HG02884 (cell line): ENCODE data around the gene ABHD2.

Experiments used
- ATAC-seq: cut with Tn5 transposase; IDR thresholded peaks from one replicate; pipeline ENCODE4 v1.9.1; 2021; ENCODE audit warnings: mild to moderate bottlenecking, moderate library complexity; ENCODE audit not compliant: unreplicated experiment

The ABHD2 gene

DNA sequence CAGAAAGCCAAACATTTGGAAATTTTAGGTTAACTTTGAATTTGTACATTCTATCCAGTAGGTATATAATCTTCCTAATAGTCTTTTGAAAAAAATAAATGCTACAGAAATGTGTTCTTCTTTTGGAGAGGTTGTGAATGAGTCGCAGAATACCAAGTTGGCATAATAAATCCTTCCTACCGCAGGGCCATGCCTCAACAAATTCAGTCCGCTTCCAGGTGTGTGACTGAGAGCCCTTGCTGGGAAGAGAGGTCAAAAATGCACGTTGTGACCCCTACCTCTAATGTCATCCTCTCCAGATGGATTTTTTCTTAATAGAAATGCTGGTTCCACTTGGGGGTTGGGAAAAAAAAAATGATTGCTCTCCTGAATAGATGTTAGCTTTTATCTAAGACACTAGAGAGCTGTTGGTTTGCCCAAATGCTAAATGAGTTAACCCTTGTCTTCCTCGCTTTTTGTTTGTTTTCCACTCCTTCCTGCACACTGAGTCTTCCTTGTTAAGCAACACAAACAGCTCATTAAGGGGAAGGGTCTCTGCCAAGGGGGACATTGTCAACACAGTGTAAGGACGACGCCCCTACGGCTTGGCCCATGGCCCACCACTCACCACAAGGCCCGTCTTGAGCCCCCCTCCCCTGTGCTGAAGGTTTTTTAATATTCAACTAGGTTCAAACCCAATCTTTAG, 99.2 kb downstream of the ABHD2 start:
- ATAC-seq: no peak

DNA sequence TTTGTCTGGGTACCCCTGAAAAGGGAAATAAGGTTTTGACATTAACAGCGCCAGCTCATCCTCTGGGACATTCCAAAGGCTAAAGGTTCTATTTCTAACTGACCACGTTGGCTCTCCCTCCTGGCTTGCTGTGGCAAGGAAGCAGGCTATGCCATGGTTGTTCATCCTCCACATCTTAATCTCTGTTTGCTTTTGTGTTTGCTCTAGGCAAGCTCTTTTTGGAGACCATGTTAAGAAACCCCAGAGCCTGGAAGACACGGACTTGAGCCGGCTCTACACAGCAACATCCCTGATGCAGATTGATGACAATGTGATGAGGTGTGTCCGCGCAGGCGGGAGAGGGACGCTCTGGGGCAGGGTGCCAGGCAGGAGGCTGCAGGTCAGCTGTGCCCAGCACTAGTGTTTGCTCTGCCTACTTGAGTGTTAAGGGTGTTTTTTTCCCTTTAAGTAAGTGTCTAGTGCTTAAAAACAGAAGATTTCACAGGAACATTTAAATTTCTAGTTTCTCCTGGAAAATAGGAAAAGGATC, 99.8 kb downstream of the ABHD2 start:
- no peak for ATAC-seq

DNA sequence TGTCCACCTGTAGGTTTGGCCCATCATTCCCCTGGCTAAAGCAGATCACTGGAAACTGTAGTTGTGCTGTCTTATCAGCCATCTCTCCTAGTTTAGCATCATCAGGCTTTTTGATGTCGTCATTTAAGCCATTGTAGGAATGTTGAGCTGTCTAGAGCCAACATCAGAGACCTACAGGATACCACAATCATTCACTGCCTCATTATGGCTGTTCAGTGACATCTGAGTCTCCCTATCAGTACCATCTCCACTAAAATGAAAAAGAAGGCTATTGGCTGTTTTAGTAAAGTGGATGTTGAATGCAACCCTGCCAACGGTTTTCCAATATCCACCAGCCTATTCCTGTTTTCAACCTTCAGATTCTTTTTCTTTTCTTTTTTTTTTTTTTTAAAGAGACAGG, 103.9 kb downstream of the ABHD2 start:
- ATAC-seq: no peak

DNA sequence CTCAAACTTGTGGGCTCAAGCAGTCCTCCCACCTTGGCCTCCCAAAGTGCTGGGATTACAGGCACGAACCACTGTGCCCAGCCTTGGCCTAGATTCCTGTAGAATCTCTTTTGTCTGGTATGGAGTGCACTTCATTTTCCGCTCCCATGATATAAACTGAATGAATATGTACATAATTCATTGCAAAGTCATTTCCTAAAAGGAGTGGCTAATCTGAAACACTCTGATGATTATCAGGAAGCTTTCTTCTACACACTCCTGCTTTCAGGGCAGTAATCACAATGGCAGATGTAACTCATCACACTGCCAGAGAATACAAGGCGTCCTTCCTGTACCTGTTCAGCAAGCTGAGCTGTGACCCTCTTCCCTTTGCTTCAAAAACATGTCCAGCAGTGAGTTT, 104.5 kb downstream of the ABHD2 start:
- no peak for ATAC-seq

DNA sequence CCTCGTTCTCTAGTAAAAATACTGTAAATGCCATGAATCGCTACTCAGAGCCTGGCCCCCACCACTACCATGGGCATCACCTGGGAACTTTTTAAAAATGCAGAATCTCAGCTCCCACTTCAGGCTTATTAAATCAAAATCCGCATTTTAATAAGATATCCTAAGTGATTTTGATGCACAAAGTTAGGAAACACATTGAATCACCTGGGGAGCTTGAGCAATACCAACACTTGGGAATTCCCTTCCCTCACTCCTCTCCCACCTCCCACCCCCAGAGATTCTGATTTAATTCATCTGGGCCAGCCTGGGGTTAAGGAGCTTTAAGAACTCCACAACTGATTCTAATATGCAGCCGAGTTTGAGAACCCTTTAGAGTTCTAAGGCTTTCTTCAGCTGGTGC, 106.4 kb downstream of the ABHD2 start:
- ATAC-seq: no peak

DNA sequence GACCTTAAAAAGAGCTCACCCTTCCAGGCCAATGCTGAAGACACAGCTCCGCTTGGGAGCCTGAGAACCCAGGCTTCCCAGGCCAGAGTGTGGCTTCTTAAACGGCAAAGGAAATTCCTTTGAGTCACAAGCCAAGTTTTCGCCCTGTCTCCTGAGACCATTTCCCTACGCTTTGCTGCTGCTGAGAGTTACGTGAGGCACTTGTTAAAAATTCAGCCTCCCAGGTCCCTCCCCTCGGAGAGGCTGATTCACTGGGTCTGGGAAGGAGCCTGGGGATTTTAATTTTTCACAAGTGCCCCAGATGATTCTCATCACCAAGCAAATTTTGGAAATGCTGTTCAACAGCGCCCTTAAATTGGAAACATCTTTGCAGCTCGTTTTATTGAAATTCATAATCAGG, 107.6 kb downstream of the ABHD2 start:
- no peak for ATAC-seq

DNA sequence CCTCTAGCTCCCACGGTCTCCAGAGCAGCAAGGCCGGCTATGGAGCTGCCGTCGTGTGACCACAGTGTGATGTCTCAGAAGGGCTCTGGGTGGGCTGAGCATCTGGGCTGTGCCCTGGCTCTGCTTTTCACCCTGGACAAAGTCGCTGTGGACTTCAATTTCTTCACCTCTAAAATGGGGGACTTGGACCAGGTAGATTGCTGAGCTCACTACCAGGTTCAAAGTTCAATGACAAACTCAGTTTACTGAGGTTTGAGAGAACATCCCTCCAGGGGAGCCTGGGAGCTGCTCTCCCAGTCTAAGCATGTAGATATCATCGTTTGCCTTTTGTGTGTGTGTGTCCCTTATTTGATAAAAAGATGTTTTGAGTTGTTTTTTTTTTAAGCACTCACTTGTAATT, 108.0 kb downstream of the ABHD2 start:
- ATAC-seq: no peak

DNA sequence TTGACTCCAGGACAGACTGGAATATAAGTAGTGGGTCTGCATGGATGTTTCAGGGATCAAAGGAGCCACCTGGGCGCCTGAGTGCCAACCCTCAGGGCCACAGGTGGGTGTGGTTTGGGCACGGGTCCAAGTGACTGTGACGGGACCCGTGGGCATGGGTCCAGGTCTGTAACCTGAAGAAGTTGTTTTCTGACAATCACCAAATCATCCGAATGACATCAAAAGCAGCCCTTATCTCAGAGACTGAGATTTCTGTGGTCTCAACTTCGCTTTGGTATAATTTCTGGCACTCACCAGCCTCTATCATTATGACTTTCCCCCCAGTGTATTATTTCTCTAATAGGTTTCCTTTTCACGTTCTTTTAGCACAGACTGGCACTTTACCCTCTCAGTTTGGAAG, 108.7 kb downstream of the ABHD2 start:
- no peak for ATAC-seq

DNA sequence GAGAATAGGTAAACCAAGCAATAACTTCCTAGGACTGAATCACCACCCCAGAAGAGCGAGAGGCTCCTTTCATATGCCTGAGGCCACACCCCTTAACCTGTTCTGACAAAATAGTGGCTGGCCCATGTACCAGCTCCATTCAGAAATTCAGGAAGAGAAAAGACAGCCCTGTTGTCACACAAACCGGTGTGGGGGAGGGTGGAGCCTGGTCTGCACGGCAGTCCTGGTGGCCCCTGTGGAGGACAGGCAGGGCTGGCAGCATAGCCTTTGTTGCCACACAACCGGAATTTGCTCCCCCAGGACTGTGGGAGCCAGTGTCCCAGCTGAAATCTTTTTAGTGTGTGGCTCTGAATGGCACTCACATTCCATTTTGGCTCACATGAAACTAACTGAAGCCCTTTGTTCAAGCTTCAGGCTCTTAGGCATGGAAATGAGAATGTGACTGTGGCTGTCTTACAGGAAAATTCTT, 109.3 kb downstream of the ABHD2 start:
- ATAC-seq: no peak

DNA sequence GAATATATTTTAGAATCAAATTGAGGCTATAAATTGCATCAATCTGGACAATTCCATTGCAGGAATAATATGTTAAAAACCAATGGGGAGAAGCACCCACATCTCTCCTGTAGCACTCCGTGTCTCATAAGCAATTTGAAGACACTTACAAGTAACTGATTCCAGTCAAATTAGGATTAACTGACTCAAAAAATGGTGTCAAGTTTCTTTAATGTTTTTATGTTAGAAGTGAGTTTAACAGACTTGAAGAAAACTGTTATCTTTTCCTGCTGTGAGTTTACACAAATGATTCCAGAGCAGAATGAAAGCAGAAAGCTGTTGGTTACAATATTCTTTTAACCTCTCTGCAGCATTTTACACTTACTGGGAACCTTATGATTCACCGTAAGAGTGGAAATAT, 109.9 kb downstream of the ABHD2 start:
- no peak for ATAC-seq

DNA sequence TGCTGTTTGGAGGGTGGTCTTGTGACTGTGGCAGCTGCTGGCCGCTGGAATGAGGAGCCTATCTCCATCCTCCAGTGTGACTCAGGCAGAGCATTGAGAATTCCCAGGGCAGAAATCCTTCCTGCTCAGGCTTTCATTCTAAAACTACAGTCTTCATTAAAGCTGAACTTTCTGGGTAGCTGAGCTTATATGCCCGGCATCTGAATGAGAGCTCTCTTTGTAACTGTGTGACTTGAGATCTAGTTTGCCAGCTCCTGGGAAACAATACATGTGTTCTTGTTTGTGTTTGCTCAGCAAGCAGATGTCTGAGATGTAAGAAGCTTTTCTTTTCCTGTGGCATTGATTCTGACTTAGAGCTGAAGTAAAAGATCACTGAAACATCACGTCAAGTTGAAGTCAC, 110.7 kb downstream of the ABHD2 start:
- no peak for ATAC-seq

DNA sequence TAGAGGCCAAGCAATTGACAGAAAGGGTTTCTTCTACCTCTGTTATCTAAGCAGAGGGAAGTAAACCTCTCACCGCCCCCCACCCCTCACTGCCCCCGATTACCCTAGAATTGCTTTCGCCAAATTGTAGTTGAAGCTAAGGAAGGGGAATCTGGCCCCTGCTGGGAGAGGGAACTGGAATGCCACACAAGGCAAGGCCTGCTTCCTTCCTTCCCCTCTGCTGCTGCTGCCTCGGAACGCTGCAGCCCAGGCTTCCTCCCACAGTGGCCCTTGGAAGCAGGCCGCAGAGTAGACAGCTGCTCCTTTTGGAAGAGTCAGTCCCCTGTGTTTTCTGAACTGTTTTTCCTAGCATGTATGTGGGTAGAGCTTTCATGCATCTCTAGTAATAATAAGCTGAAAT, 111.5 kb downstream of the ABHD2 start:
- ATAC-seq: no peak

DNA sequence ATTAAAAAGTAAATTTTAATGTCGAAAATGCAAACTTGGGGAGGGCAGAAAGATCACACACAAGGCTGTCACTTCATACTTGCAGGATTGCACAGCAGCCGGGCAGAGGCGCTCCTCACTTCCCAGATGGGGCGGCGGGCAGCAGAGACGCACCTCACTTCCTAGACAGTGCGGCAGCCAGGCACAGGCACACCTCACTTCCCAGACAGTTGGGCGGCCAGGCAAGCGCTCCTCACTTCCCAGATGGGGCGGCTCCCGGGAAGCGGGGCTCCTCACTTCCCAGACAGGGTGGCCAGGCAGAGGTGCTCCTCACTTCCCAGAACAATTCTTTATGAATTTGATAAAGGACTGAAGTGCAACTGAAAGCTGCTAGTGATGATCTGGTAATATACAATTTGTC, 111.9 kb downstream of the ABHD2 start:
- ATAC-seq: no peak

DNA sequence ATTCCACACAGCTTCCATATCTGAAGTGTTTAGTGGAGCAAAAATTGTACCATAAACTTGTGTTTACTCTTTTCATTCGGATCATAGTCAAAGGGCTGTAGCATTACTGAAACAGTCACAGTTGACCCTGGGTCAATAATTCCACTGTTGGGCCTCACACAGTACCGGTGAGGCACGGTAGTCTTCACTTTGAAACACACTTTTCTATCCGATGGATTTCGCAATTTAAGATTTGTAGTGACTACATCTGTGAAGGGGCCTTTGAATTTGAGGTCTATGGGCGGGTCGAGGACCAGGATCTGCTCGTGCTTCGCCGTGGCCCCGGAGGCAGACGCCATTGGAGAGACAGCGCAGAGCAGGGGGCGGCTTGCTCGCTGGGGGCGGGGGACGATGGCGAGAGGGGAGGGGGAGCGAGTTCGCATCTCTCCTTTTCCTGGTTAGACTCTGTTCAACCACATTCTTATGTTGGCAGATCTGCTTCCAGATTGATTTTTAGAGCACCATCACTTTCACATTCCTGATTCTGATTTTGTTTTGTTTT, 113.3 kb downstream of the ABHD2 start:
- ATAC-seq: no peak

DNA sequence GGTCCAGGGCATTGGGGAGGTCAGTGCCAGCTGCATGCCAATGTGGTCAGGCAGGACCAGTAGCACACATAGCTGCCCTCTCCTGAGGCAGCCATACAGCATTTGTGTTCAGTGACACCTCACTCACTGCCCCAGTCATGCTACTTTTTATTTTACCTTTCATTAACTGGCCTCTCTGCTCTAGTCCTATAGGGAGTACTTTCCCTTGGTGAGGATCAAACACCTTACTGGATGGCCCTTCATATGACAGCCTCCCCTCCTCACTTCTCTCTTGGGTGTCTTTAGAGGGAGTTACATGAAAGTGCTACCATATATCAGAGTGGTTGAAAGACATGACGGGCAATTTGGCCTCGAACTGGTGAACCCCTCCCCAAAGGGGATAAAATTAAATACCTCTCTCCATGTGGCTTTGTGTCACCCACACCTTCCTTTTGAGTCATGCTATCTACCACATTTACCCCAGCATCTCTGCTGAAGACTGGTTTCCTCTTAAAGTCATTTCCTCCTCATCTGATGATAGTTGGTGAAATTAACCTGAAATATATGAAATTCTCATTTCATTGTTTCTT, 115.5 kb downstream of the ABHD2 start:
- ATAC-seq: no peak

DNA sequence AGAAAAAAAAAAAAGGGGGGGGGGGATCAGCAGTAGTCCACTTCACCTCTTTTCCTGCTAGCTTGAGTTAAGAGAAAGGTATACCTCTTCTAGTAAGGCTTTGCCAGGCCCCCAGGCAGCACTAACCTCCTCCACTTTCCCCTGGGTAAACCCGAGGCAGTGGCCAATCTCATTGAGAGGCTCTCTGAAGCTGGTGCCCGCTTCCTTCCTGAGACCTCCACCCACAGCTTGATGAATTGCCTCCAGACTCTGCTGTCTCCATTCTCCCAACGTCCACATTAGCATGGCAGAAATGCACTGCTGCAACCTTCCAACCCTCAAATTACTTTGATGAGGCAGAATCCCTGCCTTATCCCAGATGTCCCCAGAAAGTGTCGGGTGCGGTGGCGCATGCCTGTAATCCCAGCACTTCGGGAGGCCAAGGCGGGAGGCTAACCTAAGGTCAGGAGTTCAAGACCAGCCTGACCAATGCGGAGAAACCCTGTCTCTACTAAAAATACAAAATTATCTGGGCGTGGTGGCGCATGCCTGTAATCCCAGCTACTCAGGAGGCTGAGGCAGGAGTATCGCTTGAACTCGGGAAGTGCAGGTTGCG, 117.8 kb downstream of the ABHD2 start:
- ATAC-seq: no peak

DNA sequence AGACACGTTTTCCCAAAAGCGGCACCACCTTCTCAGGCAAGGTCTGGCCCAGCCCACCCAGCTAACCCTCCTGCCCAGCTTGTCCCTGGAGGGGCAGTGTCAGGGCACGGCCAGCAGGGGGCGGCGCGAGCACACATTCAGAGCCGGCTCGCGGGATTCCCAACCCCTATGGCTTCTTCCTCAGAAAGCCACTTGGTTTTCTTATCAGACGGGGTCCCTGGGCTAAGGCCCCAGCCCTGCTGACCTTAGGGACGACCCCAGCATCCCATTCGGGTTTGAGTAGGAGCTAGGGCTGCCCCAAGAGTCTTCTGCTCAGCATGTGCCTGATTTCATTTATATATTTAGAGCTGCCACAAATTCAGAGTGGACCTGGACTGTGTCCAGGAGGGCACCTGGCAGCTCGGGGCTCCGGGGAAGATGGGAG, 118.7 kb downstream of the ABHD2 start:
- peak; percentile 71 for ATAC-seq

DNA sequence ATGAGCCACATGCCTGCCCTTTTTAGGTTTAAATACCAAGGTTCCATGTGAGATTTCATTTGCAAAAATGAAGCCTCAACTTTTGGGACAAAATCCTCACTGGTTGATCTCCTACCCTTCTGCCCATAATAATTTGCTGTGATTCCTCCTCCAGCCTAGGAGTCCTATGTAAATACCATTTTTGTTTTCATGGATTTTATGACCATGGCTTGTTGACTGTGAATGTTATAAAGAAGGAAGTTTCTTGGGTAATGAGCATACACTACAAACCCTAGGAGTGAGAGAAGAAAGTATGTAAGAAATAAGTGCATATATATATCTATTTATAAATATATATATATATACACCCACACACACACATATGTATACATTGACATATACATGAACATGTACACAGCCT, 120.0 kb downstream of the ABHD2 start:
- ATAC-seq: no peak

DNA sequence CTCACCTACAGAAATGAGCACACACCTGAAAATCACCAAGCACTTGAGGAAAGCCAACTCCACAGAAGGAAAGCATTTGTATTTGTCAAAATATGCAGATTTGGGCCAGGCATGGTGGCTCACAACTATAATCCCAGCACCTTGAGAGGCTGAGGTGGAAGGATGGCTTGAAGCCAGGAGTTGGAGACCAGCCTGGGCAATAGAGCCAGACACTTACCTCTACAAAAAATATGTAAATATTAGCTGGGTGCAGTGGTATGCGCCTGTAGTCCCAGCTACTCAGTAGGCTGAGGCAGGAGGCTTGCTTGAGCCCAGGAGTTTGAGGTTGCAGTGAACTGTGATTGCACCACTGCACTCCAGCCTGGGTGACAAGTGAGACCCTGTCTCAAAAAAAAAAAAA, 120.8 kb downstream of the ABHD2 start:
- no peak for ATAC-seq

DNA sequence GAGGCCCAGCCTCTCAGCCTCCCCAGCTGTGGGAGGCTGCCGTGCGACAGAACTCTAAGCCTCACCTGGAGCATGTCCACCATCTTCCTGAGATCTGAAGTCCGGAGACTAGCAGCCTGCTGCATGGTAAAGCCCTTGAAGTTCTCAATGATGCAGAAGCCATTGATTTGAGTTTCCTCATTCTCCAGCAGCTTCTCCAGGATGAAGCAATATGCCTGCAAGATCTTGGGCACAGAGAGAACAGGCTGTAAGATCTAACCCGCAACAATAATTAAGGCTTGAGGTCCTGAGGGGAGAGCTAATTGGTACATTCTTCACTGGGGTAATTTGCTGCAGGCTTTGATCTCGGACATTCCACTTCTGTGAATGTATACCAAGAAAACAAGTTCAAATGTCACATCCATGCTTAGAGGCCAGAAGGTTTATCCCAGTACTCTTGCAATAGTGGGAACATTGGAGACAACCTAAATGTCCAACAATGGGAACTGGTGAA, 123.5 kb downstream of the ABHD2 start:
- ATAC-seq: no peak

DNA sequence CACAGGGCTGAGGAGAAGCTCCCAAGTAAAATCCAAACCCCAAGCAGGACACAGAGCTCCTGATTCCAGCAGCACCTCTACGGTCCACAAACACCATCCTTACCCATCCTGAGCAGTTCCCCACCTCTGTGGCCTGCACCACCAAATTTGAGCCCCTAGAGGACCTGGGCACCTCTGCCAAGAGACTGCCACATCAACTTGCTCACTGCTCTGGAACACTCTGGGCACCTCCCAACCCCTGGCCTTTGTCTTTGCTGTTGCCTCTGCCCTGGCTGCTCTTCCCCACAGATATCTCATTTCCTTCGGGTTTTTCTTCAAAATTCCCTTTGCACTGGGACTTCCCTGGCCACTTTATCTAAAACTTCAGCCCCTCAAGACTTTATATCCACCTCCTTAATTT, 127.4 kb downstream of the ABHD2 start:
- no peak for ATAC-seq

DNA sequence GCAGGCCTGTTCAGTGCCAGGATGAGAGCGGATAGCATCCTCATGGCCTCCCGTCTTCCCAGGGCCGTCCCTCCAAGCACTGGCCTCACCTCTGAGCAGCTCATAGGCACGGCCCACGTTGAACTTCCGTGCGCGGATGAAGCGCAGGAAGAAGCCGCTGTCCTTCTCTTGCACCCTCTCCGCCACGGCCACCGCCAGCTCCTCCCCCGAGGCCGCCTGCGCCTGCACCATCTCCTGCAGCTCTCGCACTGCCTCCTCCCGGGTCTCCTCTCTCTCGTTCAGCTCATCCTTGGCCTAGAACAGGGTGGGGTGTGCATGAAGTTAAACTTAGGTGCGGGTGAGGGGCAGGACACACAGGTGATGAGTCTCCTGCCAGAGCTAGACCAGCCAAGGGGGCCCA, 128.8 kb downstream of the ABHD2 start:
- no peak for ATAC-seq
